Measurements from ENCODE around the gene RGS8.

DNA sequence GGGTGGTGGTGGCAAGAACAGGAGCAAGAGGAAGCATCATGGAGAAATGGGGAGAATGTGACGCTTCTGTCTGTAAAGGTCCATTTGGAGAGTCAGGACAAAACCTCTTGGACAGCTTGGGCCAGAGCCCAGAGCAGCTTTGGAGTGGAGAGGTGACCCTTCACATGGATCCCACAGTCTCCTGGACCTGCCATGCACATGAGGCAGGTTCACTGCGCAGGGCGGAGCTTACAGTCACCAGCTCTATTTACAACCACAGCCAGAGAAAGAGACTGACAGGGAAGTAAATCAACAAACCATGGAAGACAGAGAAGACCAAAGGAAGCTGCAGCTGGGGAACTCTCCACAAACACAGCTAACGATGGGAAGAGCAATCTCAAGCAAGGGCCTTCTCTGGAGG lies 828 bp upstream of the RGS8 start:
- TF ChIP-seq, protein P1, sequence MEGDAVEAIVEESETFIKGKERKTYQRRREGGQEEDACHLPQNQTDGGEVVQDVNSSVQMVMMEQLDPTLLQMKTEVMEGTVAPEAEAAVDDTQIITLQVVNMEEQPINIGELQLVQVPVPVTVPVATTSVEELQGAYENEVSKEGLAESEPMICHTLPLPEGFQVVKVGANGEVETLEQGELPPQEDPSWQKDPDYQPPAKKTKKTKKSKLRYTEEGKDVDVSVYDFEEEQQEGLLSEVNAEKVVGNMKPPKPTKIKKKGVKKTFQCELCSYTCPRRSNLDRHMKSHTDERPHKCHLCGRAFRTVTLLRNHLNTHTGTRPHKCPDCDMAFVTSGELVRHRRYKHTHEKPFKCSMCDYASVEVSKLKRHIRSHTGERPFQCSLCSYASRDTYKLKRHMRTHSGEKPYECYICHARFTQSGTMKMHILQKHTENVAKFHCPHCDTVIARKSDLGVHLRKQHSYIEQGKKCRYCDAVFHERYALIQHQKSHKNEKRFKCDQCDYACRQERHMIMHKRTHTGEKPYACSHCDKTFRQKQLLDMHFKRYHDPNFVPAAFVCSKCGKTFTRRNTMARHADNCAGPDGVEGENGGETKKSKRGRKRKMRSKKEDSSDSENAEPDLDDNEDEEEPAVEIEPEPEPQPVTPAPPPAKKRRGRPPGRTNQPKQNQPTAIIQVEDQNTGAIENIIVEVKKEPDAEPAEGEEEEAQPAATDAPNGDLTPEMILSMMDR (IDR thresholded peaks at IDR 0.05): no peak
- no peak for TF ChIP-seq POLR2AphosphoS5 (IDR thresholded peaks at IDR 0.05)
- no peak for TF ChIP-seq POLR2A (IDR thresholded peaks at IDR 0.05)
